ENCODE data around the gene ARID1B.

Gene ARID1B

DNA sequence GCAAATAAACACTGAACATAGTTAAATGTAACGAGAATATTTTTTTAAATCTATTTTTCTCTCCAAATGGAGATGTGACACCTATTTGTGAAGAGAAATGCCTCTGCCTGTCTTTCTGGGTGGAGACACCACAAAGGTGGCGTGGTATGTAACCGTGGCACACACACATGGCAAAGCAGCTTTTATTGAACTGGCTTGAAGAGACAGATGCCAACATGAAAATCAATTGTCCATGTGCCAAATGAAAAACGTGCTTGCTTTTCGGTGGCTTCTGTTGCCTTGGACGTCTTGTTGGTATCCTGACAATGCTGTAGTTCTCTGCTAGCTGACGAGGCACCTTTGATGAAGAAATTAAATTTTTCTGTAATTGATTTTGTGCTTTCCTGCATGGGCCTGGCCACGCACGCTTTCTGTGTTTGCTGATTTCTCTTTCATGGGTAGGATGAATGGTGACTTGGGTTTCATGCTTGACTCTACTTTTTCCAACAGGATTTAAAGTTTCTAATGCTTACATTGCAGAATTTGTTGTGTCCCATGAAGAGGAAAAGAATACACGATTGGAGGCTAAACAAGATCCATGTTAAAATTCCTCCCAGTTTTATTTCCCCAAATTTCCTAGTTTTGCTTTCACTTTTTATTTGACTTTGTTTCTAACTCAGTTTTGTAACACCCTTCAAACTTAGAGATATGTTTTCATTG, 343.5 kb downstream of the ARID1B start:
- no peak overlapping the region for H3K4me3 ChIP-seq (ENCODE audit: low read depth, low read length)
- H3K4me1 ChIP-seq: no peaks in the 10 kb centered on the region
- H3K79me2 ChIP-seq: peaks cover 11% of the 10 kb centered on the region
- H3K27ac ChIP-seq: no peak overlapping the region
- H3K36me3 ChIP-seq (ENCODE audit: control insufficient read depth, insufficient read depth, low read length): no peaks in the 10 kb centered on the region
- no peaks in the 10 kb centered on the region for H3K27me3 ChIP-seq (ENCODE audit: control insufficient read depth, insufficient read depth, low read length)
- no peaks in the 10 kb centered on the region for H3K9me3 ChIP-seq (ENCODE audit: control insufficient read depth, low read length)
- no peak overlapping the region for H3K4me2 ChIP-seq (ENCODE audit: low read length)
- TF ChIP-seq, protein P1, sequence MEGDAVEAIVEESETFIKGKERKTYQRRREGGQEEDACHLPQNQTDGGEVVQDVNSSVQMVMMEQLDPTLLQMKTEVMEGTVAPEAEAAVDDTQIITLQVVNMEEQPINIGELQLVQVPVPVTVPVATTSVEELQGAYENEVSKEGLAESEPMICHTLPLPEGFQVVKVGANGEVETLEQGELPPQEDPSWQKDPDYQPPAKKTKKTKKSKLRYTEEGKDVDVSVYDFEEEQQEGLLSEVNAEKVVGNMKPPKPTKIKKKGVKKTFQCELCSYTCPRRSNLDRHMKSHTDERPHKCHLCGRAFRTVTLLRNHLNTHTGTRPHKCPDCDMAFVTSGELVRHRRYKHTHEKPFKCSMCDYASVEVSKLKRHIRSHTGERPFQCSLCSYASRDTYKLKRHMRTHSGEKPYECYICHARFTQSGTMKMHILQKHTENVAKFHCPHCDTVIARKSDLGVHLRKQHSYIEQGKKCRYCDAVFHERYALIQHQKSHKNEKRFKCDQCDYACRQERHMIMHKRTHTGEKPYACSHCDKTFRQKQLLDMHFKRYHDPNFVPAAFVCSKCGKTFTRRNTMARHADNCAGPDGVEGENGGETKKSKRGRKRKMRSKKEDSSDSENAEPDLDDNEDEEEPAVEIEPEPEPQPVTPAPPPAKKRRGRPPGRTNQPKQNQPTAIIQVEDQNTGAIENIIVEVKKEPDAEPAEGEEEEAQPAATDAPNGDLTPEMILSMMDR (IDR thresholded peaks at IDR 0.05): no peak
- no peak overlapping the region for H2AFZ ChIP-seq
- no peak overlapping the region for H3K9ac ChIP-seq

DNA sequence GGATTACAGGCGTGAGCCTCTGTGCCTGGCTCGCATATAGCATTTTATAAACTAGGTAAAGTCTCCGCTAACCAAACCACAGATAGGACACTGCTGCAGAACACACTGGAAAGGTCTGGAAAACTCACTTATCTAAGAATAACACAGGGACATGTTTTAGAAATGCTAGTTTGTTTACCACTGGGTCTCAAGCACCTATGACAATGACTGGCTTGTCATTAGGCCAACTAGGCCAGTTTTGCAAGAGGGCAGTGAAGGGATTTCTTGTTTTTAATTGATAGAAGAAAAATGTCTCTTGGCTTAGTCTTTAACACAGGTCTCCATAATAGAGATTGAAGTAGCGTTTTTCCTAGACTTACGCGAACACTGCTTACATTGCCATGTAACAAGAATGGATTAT, 344.7 kb downstream of the ARID1B start:
- Histone ChIP-seq H2AFZ (no peak overlapping the region), H3K4me2 (ENCODE audit: low read length) (no peak overlapping the region), H3K4me3 (ENCODE audit: low read depth, low read length) (no peak overlapping the region), H3K9ac (no peak overlapping the region), H3K27me3 (ENCODE audit: control insufficient read depth, insufficient read depth, low read length) (no peaks in the 10 kb centered on the region), H3K36me3 (ENCODE audit: control insufficient read depth, insufficient read depth, low read length) (no peaks in the 10 kb centered on the region), H3K9me3 (ENCODE audit: control insufficient read depth, low read length) (no peaks in the 10 kb centered on the region), H3K79me2 (peaks cover 11% of the 10 kb centered on the region), H3K27ac (no peak overlapping the region), H3K4me1 (no peaks in the 10 kb centered on the region)
- TF ChIP-seq, protein P1 (IDR thresholded peaks at IDR 0.05): no peak

DNA sequence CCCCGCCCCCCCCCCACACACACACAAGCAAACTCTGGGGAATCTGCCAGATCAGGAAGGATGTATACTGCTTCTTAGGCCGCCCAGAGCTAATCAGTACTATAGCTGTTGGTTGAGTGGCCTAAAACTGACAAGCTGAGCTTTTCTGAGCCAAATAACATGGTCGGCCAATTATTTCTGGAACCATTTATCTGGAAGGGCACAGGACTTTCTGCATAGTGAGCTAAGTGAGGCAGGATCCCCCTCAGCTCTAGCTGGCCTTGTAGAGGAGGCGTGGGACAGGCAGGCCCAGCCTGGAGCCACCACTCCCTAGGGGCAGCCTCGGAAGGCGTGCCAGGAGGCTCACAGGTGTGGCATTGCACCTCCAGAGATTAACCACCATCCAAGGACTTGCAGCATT, 346.1 kb downstream of the ARID1B start:
- Histone ChIP-seq H3K9me3 (ENCODE audit: control insufficient read depth, low read length) (no peaks in the 10 kb centered on the region), H3K27ac (no peak overlapping the region), H3K4me2 (ENCODE audit: low read length) (no peak overlapping the region), H3K79me2 (peaks cover 11% of the 10 kb centered on the region), H3K27me3 (ENCODE audit: control insufficient read depth, insufficient read depth, low read length) (no peaks in the 10 kb centered on the region), H3K4me3 (ENCODE audit: low read depth, low read length) (no peak overlapping the region), H3K4me1 (no peaks in the 10 kb centered on the region), H3K36me3 (ENCODE audit: control insufficient read depth, insufficient read depth, low read length) (no peaks in the 10 kb centered on the region), H2AFZ (no peak overlapping the region), H3K9ac (no peak overlapping the region)
- TF ChIP-seq, protein P1 (IDR thresholded peaks at IDR 0.05): no peak

DNA sequence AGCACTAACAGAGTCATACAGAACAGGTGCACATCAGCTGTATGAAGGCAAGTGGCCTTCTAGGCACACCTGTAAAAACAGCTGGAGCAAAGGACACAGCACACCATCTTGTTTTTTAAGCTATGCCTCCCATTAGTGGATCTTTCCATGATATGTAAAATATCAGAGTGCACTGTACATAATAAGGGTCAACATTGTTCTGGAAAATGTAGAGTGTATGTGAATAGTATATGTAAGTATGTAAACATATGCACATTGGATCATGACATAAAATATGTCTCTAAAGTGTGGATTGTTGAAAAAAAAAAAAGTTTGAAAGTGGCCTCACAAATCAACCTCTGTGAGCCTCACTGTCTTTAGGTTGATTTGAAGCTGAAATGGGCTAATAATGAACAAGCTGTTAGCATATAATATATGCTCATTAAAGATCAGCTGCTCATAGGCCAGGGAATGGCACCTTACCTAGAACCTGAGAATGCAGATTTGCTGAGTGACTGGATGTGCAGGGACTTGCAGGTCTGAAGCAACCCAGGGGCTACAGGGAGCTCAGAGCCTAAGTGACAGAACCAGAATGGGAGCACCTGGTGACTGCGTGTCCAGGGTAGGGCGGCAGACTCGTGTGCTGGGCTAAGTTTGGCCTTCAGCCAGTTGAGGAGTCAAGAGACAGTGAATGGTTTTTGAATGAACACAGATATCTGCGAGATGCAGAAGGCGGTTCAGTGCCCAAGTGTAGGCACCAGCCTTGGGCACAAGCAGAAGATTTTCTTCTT, 347.5 kb downstream of the ARID1B start:
- Histone ChIP-seq H3K27ac (no peak overlapping the region), H3K27me3 (ENCODE audit: control insufficient read depth, insufficient read depth, low read length) (no peaks in the 10 kb centered on the region), H3K4me3 (ENCODE audit: low read depth, low read length) (no peak overlapping the region), H2AFZ (no peak overlapping the region), H3K9me3 (ENCODE audit: control insufficient read depth, low read length) (no peaks in the 10 kb centered on the region), H3K4me1 (no peaks in the 10 kb centered on the region), H3K9ac (no peak overlapping the region), H3K4me2 (ENCODE audit: low read length) (no peak overlapping the region), H3K36me3 (ENCODE audit: control insufficient read depth, insufficient read depth, low read length) (no peaks in the 10 kb centered on the region), H3K79me2 (peaks cover 4% of the 10 kb centered on the region)
- TF ChIP-seq, protein P1 (IDR thresholded peaks at IDR 0.05): no peak
